Subcutaneous abdominal adipose tissue (tissue), 5 donors: ENCODE measurements around the gene OR2S2.
A peak's percentile ranks its signal among the peaks of the same experiment; 100 is the strongest.
"Not testable (repeated sequence)": the region's sequence is repeated elsewhere in the genome, so short reads cannot be mapped to it uniquely, and the experiment has no call there.

Experiments
- H3K27ac ChIP-seq: one replicate; pipeline ENCODE4 v1.7.0; 2013; ENCODE audit warnings: low read depth, mild to moderate bottlenecking, inconsistent platforms, low read length, moderate library complexity
- H3K27me3 ChIP-seq, 5 donors: one replicate each; pipeline ENCODE4 v1.7.0; 2013; ENCODE audit warnings: low read length in 5 of 5, inconsistent platforms in 1 of 5; ENCODE audit not compliant: control insufficient read depth in 5 of 5, insufficient read depth in 4 of 5
- H3K36me3 ChIP-seq, 5 donors: one replicate each; pipeline ENCODE4 v1.7.0; 2013; ENCODE audit warnings: low read length in 5 of 5; ENCODE audit not compliant: control insufficient read depth in 5 of 5, insufficient read depth in 5 of 5
- H3K4me1 ChIP-seq, 5 donors: one replicate each; pipeline ENCODE4 v1.7.0; 2013; ENCODE audit warnings: low read length in 5 of 5, mild to moderate bottlenecking in 3 of 5, moderate library complexity in 1 of 5; ENCODE audit not compliant: control insufficient read depth in 5 of 5, insufficient read depth in 5 of 5
- H3K4me3 ChIP-seq, 5 donors: one replicate each; pipeline ENCODE4 v1.7.0; 2013; ENCODE audit warnings: low read length in 5 of 5, low read depth in 1 of 5
- H3K9ac ChIP-seq, 5 donors: one replicate each; pipeline ENCODE4 v1.7.0; 2013; ENCODE audit warnings: low read length in 5 of 5, mild to moderate bottlenecking in 4 of 5, moderate library complexity in 3 of 5
- H3K9me3 ChIP-seq, 5 donors: one replicate each; pipeline ENCODE4 v1.7.0; 2013; ENCODE audit warnings: low read length in 5 of 5; ENCODE audit not compliant: control insufficient read depth in 5 of 5
- donor health status: healthy.
- donor health status: healthy.
- donor health status: healthy.
- donor health status: healthy.
- donor health status: healthy.

OR2S2 gene

GRCh38 chr9:35935755-35936509, 22.0 kb downstream of the OR2S2 start:
- Histone ChIP-seq H3K9ac (no peak overlapping the region), H3K36me3 (no peaks in the 10 kb centered on the region), H3K4me1 (peaks cover 0 to 10% (median 0%) of the 10 kb centered on the region in 5 donors), H3K27ac (no peak overlapping the region), H3K27me3 (no peaks in the 10 kb centered on the region), H3K4me3 (no peak overlapping the region), H3K9me3 (no peaks in the 10 kb centered on the region)

GRCh38 chr9:35935261-35935660, 22.7 kb downstream of the OR2S2 start:
- Histone ChIP-seq H3K4me1 (peaks cover 0 to 3% (median 0%) of the 10 kb centered on the region in 5 donors), H3K27ac (no peak overlapping the region), H3K36me3 (no peaks in the 10 kb centered on the region), H3K27me3 (no peaks in the 10 kb centered on the region), H3K9me3 (no peaks in the 10 kb centered on the region), H3K4me3 (no peak overlapping the region), H3K9ac (no peak overlapping the region)

- not testable (repeated sequence) for H3K4me3 ChIP-seq, H3K27me3 ChIP-seq, H3K4me1 ChIP-seq, H3K9me3 ChIP-seq, H3K27ac ChIP-seq, H3K36me3 ChIP-seq, H3K9ac ChIP-seq
Measured at GRCh38 chr9:35934069-35934468, 23.9 kb downstream of the OR2S2 start.

GRCh38 chr9:35933550-35934067, 24.3 kb downstream of the OR2S2 start:
- no peaks in the 10 kb centered on the region for H3K36me3 ChIP-seq
- no peak overlapping the region for H3K27ac ChIP-seq
- H3K27me3 ChIP-seq: no peaks in the 10 kb centered on the region
- H3K9ac ChIP-seq: no peak overlapping the region
- H3K4me1 ChIP-seq: peaks cover 0 to 9% (median 3%) of the 10 kb centered on the region in 5 donors
- H3K4me3 ChIP-seq: no peak overlapping the region
- H3K9me3 ChIP-seq: no peaks in the 10 kb centered on the region

GRCh38 chr9:35932735-35933134, 25.2 kb downstream of the OR2S2 start:
- Histone ChIP-seq H3K4me3 (no peak overlapping the region), H3K27ac (no peak overlapping the region), H3K27me3 (no peaks in the 10 kb centered on the region), H3K9ac (no peak overlapping the region), H3K4me1 (peaks cover 0 to 9% (median 3%) of the 10 kb centered on the region in 5 donors), H3K9me3 (no peaks in the 10 kb centered on the region), H3K36me3 (no peaks in the 10 kb centered on the region)

- Histone ChIP-seq H3K9me3 (no peaks in the 10 kb centered on the region), H3K27me3 (no peaks in the 10 kb centered on the region), H3K27ac (no peak overlapping the region)
Measured at GRCh38 chr9:35930989-35931388, 27.0 kb downstream of the OR2S2 start.

GRCh38 chr9:35930521-35930920, 27.4 kb downstream of the OR2S2 start:
- Histone ChIP-seq H3K4me3 (no peak overlapping the region), H3K36me3 (no peaks in the 10 kb centered on the region), H3K27me3 (no peaks in the 10 kb centered on the region), H3K27ac (no peak overlapping the region), H3K4me1 (peaks cover 0 to 15% (median 3%) of the 10 kb centered on the region in 5 donors), H3K9me3 (no peaks in the 10 kb centered on the region), H3K9ac (no peak overlapping the region)

More at GRCh38 chr9:35930989-35931388, 27.0 kb downstream of the OR2S2 start:
- Histone ChIP-seq H3K36me3 (no peaks in the 10 kb centered on the region), H3K4me3 (no peak overlapping the region), H3K4me1 (peaks cover 0 to 15% (median 3%) of the 10 kb centered on the region in 5 donors), H3K9ac (no peak overlapping the region)

GRCh38 chr9:35929453-35929718, 28.6 kb downstream of the OR2S2 start:
- Histone ChIP-seq H3K27ac (peak overlapping the region; percentile 7), H3K9ac (no peak overlapping the region)

GRCh38 chr9:35928591-35929452, 29.1 kb downstream of the OR2S2 start:
- Histone ChIP-seq H3K27ac (peak overlapping the region; percentile 38), H3K9me3 (no peaks in the 10 kb centered on the region), H3K36me3 (no peaks in the 10 kb centered on the region), H3K4me3 (peak overlapping the region in 3 of 5 donors; percentile 32 to 53 (median 45)), H3K4me1 (peaks cover 0 to 28% (median 10%) of the 10 kb centered on the region in 5 donors), H3K9ac (peak overlapping the region in 2 of 5 donors; percentile 35 to 69), H3K27me3 (no peaks in the 10 kb centered on the region)

More at GRCh38 chr9:35929453-35929718, 28.6 kb downstream of the OR2S2 start:
- H3K36me3 ChIP-seq: no peaks in the 10 kb centered on the region
- peak overlapping the region in 1 of 5 donors; percentile 53 for H3K4me3 ChIP-seq
- H3K4me1 ChIP-seq: peaks cover 0 to 23% (median 4%) of the 10 kb centered on the region in 5 donors
- no peaks in the 10 kb centered on the region for H3K9me3 ChIP-seq
- H3K27me3 ChIP-seq: no peaks in the 10 kb centered on the region
